Activated CD4-positive, CD25-positive, alpha-beta regulatory T cell (primary cell): ENCODE results near the gene DNAJC8.

Experiments used
- DNase-seq, 4 experiments: peaks; one replicate each; lab custom pipeline; 2025; lab: John Stamatoyannopoulos, UW

The DNAJC8 gene, protein sequence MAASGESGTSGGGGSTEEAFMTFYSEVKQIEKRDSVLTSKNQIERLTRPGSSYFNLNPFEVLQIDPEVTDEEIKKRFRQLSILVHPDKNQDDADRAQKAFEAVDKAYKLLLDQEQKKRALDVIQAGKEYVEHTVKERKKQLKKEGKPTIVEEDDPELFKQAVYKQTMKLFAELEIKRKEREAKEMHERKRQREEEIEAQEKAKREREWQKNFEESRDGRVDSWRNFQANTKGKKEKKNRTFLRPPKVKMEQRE

DNA sequence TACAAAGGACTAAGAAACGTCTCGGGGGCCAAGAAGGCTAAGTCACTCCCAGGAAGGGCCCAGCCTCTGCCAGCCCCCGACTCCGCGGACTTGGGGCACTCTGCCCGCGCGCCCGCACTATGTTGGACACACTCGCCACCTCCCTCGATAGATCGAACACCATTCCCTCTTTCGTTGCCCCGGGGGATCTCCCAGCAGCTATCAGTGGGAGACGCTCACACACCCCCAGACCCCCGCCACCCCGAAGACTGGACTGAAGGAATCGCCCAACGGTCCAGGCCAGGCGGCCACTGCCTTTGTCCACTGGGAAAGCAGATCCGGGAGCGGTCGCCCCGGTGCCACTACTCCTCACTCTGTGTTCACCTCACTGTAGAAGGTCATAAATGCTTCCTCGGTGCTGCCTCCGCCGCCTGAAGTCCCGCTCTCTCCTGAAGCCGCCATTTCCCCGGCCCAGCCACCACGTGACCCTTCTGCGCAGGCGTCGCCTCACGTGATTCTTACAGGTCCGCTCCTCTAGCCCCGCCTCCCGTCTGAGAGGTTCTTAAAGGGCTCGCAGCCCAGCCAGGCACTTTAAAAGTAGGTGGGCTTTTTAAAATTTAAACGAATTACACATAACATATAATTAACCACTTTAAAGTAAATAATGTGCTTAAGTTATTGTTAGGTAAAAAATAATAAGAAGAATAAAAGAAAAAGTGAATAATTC is at the start of gene DNAJC8:
DNAJC8 (minus strand) TSS at position 472 of the 706 bp plus-strand sequence; CDS start at position 441, 31 bp downstream.
- peak; percentile 86 to 91 (median 88) for DNase-seq

GRCh38 chr1:28281608-28282425 is 49.0 kb upstream of the DNAJC8 start:
- DNase-seq = no peak

DNA sequence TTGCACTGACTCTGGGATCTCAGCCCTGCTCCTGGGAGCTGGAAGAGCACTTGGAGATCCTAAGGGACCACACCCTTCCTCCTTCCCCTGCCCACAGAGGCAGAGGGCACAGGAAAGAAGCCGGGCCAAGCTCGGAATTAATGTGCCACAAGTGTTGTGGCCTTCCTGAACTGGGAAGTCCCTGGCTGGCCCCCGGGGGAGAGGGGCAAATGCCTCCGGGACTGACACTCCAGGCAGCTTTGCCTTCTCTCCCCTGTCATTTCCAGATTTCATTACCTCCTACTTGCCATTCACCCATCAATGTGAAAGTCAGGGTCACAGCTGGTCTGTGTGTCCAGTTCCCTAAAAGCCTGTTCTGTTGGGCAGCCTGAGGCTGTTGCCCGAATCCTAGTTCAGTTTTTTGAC is 48.1 kb upstream of the DNAJC8 start:
- no peak for DNase-seq

- DNase-seq = no peak
Measured at GRCh38 chr1:28280501-28280900, 47.7 kb upstream of the DNAJC8 start.

- no peak for DNase-seq
Measured at GRCh38 chr1:28279721-28280120, 46.9 kb upstream of the DNAJC8 start.

- DNase-seq = no peak
Measured at GRCh38 chr1:28278763-28279162, 45.9 kb upstream of the DNAJC8 start.

- no peak for DNase-seq
Measured at GRCh38 chr1:28273216-28273860, 40.5 kb upstream of the DNAJC8 start.

- DNase-seq = no peak
Measured at GRCh38 chr1:28272215-28272852, 39.5 kb upstream of the DNAJC8 start.

GRCh38 chr1:28269529-28269928 is 36.7 kb upstream of the DNAJC8 start:
- no peak for DNase-seq

DNA sequence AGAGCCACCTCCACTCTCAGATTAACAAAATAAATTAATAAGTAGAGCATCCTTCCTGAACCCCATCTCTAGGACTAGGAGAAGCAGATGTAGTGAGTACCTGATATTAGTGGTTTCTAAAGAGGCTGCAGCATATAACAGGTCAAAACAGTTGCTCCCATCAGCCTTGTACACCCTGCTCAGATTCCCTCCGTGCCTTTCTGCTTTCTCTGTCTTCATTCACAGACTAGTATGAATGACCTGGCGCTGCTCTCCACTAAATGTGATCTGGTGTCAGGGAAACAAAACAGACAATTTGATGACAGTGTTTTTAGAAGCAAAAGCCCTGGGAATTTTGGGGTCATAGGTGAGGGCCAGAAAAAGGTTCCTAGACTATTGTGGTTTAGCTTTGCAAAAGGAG is 34.8 kb upstream of the DNAJC8 start:
- DNase-seq = no peak

GRCh38 chr1:28266920-28267322 is 34.1 kb upstream of the DNAJC8 start:
- DNase-seq = no peak

DNA sequence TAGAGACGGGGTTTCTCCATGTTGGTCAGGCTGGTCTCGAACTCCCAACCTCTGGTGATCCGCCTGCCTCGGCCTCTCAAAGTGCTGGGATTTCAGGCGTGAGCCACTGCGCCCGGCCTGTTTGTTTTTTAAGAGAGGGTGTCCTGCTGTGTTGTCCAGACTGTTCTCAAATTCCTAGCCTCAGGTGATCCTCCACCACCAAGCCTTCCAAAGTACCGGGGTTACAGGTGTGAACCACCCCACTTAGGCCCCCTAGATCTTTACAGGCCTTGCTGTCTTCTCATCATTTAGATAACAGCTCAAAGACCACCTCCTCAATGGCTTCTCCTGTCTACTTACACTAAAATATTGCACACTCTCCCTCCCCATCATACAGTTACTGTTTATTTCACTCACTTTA is 32.7 kb upstream of the DNAJC8 start:
- no peak for DNase-seq

DNA sequence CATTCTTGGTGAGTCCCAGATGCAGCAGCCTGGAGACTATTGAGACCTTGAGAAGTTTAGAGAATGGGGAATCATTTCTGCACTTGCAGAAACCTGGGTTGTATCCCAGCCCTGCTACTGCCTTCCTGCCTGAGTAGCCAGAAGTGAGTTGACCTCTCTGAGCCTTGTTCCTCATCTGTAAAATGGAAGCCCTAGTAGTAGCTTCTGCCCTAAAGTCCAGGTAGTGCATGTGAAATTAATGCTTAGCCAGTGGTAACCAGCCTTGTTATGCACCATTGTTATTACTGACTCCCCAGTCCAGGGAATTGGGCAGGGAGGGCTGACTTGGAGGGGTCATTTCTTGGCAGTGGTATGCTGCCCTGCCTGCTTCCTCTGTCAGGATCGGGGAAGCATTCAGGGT is 32.1 kb upstream of the DNAJC8 start:
- DNase-seq = no peak

DNA sequence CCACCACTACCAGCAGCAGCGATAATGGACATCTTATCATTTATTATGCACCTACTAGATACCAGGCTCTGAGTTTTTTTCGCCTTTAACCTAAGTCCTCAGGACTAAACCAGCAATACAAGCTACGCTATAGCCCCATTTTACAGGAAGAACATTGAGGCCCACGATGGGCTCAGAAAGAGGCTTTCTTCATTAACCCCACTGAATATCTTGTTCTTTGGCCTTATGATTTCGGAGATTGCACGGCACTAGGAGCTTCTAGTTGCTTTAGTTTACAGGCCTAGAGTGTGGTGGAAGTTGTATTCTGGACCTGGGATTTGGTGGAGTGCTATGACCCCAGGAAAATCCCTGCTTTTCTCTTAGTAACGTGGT is 28.0 kb upstream of the DNAJC8 start:
- DNase-seq = no peak

- peak in 2 of 4 experiments; percentile 15 to 22 for DNase-seq
Measured at GRCh38 chr1:28259934-28260802, 27.3 kb upstream of the DNAJC8 start.

DNA sequence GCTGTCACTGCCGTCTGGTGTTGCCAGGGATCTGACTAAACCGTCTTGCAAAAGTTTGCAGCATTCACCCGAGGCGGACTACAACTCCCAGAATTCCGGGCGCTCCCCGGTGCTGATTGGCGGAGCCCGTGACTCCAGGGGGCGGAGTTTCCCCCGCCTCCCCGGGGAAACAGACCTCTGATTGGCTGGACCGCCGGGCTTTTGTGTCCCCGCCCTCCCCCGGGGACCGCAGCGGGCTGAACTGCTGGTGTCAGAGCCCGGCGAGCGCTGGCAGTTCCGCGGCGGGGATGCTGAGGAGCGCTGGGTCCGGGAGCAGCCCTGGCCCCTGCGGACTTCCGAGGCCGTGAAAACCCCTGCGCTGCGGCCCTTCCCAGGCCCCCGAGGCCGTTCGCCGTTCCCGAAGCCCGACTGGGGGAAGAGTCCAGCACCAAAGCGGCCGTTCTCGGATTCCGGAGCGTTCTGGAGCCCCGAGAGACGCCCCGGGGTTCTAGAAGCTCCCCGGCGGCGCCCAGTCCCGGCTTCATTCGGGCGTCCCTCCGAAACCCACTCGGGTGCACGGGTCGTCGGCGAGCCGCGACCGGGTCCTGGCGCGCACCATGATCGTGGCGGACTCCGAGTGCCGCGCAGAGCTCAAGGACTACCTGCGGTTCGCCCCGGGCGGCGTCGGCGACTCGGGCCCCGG is 26.6 kb upstream of the DNAJC8 start, which contains the start of gene SESN2:
SESN2 (plus strand) TSS at position 267 of the 682 bp plus-strand sequence; CDS start at position 597, 330 bp downstream.
- DNase-seq = peak; percentile 98 to 99 (median 98)

DNA sequence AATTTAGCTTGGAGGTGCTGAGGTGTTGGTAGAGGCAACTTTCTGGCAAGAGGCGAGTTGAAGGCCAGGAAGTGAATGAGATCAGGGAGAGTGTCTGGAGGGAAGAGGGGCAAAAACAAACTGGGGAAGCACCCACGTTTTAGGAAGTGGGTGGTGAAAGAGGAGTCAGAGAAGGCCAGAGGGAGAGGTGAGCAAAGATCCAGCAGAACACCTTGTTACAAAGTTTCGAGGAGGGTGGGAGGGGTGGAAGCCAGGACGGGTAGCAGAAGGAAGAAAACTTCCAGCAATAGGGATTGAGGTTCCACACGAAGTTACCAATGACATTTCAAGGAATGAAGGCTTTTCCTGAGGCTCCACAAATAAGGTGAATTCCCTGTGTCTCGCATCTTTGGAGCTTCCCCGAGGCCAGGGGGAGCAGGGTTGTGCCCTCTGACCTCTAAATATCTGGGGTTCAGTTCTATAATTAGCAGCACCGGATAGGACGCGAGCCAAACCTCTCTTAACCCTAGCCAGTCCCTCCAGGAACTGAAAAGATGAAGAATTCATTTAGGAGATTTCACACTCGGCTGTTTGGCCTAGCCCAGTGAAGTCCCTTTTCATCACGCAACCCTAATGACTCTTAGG is 25.9 kb upstream of the DNAJC8 start:
- no peak for DNase-seq

DNA sequence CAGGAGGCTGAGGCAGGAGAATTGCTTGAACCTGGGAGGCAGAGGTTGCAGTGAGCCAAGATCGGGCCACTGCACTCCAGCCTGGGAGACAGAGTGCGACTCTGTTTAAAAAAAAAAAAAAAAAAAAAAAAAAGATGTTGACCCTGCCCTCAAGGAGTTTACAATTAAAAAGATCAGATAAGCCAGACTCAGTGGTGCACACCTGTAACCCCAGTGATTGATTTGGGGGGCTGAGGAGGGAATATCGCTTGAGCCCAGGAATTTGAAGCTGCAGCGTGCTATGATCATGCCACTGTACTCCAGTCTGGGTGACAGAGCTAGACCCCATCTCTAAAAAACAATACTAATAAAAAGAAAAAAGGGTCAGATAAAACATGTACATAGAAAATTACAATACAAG is 24.9 kb upstream of the DNAJC8 start:
- DNase-seq = no peak

GRCh38 chr1:28256197-28256827 is 23.5 kb upstream of the DNAJC8 start:
- DNase-seq = no peak
